Measurements from ENCODE around the gene ZFAND3. TPM values are rescaled to one million over a fixed set of nuclear protein-coding genes. Genes with fewer than 3 reads are reported as not detected.
A peak's percentile ranks its signal among the peaks of the same experiment; 100 is the strongest.

The ZFAND3 gene
- polyA plus RNA-seq, 1 experiment: 15.5 TPM

DNA sequence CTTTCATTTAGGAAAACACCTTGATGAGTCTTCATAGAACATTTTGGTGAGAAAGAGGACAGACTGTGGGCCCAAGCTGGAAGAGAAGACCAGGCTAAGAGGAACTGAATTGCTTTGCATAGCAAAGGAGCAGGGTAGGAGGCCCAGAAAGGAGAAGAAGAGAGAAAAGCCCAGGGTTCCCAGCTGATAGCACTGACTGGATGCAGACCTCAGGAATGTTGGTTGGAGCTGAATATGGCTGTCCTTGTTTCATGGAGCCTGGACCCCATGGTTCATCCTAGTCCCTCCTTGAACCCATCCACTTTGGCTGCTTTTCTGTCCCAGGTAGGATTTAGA is 18.0 kb upstream of the ZFAND3 start:
- peaks cover 6% of the 10 kb centered on the region for H3K27me3 ChIP-seq (ENCODE audit: control insufficient read depth, insufficient read depth, low read length)
- TF ChIP-seq, protein P1, sequence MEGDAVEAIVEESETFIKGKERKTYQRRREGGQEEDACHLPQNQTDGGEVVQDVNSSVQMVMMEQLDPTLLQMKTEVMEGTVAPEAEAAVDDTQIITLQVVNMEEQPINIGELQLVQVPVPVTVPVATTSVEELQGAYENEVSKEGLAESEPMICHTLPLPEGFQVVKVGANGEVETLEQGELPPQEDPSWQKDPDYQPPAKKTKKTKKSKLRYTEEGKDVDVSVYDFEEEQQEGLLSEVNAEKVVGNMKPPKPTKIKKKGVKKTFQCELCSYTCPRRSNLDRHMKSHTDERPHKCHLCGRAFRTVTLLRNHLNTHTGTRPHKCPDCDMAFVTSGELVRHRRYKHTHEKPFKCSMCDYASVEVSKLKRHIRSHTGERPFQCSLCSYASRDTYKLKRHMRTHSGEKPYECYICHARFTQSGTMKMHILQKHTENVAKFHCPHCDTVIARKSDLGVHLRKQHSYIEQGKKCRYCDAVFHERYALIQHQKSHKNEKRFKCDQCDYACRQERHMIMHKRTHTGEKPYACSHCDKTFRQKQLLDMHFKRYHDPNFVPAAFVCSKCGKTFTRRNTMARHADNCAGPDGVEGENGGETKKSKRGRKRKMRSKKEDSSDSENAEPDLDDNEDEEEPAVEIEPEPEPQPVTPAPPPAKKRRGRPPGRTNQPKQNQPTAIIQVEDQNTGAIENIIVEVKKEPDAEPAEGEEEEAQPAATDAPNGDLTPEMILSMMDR (IDR thresholded peaks at IDR 0.05; ENCODE audit: low read depth, low read length): no peak
- H3K9me3 ChIP-seq (ENCODE audit: control insufficient read depth, insufficient read depth, low read length): no peaks in the 10 kb centered on the region
- ChIA-PET POLR2A (interaction anchor here (0.5 kb wide), 1 partner anchor 53 kb away, joined by 6 read pairs; no protein-coding TSS in a partner anchor), CTCF (interaction anchor here (2.8 kb wide), 1 partner anchor 10 kb away, joined by 11 read pairs; no protein-coding TSS in a partner anchor)
- H3K4me3 ChIP-seq (ENCODE audit: low read depth, low read length): no peak overlapping the region
- no peak overlapping the region for H3K27ac ChIP-seq (ENCODE audit: low read depth, low read length)
- DNase-seq (ENCODE audit: low read depth, low spot score): no peak

DNA sequence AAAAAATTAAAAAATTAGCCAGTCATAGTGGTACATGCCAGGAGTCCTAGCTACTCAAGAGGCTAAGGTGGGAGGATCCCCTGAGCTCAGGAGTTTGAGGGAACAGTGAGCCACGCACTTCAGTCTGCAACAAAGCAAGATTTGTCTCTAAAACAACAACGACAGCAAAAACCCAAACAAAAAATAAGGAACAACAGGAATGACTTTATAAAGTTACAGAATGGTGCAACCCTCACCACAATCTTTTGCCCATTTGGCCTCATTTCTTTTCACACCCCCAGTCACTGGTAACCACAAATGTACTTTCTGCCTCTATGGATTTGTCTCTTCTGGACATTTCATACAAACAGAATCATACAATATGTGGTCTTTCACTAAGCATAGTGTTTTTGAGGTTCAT is 16.7 kb upstream of the ZFAND3 start:
- Histone ChIP-seq H3K27ac (ENCODE audit: low read depth, low read length) (no peak overlapping the region), H3K4me3 (ENCODE audit: low read depth, low read length) (no peak overlapping the region), H3K9me3 (ENCODE audit: control insufficient read depth, insufficient read depth, low read length) (no peaks in the 10 kb centered on the region), H3K27me3 (ENCODE audit: control insufficient read depth, insufficient read depth, low read length) (peaks cover 6% of the 10 kb centered on the region)
- DNase-seq (ENCODE audit: low read depth, low spot score): no peak
- ChIA-PET CTCF (interaction anchor here (2.8 kb wide), 1 partner anchor 12 kb away, joined by 11 read pairs; no protein-coding TSS in a partner anchor), POLR2A (no interaction called here)
- TF ChIP-seq, protein P1 (IDR thresholded peaks at IDR 0.05; ENCODE audit: low read depth, low read length): no peak

DNA sequence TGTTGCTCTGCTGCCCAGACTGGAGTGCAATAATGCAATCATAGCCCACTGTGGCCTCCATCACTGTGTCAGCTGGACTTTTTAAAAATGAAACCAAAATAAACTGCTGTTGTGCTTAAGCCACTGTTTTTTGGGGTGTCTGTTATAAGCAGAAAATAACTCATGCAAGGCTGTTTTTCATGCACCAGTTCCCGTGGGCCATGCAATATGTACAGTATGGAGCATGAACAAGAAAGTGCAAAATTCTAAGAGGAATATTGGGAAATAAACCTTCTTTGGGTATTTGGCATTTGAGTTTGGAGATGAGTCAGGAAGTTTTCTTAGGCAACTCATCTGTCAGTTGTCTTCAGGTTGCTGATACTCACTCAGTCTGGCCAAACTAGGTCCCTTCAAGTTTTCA is 14.9 kb upstream of the ZFAND3 start:
- H3K4me3 ChIP-seq (ENCODE audit: low read depth, low read length): no peak overlapping the region
- POLR2A ChIA-PET: interaction anchor here (0.6 kb wide), 1 partner anchor 15 kb away, joined by 4 read pairs; the partner anchor contains the start of gene ZFAND3

DNA sequence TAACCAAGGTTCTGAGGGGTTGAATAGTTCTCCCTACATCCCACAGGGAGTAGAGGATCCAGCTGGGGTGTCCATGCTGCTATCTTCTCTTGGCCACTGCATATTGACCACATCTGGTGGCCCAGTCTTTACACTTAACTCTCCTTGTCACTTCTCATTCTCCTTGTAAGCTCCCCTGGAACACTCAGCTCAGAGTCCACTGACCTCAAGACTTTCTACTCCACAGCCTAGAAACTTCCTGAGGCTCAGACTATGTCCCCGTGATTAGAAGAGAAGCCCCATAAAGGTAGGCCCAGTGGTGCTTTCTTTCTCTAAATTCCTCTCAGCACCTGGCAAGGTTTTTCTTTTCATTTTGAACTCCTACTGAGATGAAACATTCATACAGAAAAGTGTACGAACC is 13.3 kb upstream of the ZFAND3 start:
- DNase-seq (ENCODE audit: low read depth, low spot score): no peak
- peaks cover under 1% of the 10 kb centered on the region for H3K27me3 ChIP-seq (ENCODE audit: control insufficient read depth, insufficient read depth, low read length)
- TF ChIP-seq, protein P1 (IDR thresholded peaks at IDR 0.05; ENCODE audit: low read depth, low read length): no peak
- no peaks in the 10 kb centered on the region for H3K9me3 ChIP-seq (ENCODE audit: control insufficient read depth, insufficient read depth, low read length)
- H3K27ac ChIP-seq (ENCODE audit: low read depth, low read length): no peak overlapping the region
- CTCF ChIA-PET: interaction anchor here (1.3 to 4.1 kb wide), 3 partner anchors 9 to 18 kb away, joined by 3 to 18 read pairs (median 3); no protein-coding TSS in a partner anchor
- POLR2A ChIA-PET: no interaction called here
- no peak overlapping the region for H3K4me3 ChIP-seq (ENCODE audit: low read depth, low read length)

More for the DNA sequence above, 14.9 kb upstream of the ZFAND3 start:
- no peaks in the 10 kb centered on the region for H3K9me3 ChIP-seq (ENCODE audit: control insufficient read depth, insufficient read depth, low read length)
- CTCF ChIA-PET: interaction anchor here (4.1 kb wide), 1 partner anchor 13 kb away, joined by 18 read pairs; no protein-coding TSS in a partner anchor
- H3K27ac ChIP-seq (ENCODE audit: low read depth, low read length): no peak overlapping the region
- H3K27me3 ChIP-seq (ENCODE audit: control insufficient read depth, insufficient read depth, low read length): peaks cover 6% of the 10 kb centered on the region
- no peak for DNase-seq (ENCODE audit: low read depth, low spot score)
- TF ChIP-seq, protein P1 (IDR thresholded peaks at IDR 0.05; ENCODE audit: low read depth, low read length): no peak

DNA sequence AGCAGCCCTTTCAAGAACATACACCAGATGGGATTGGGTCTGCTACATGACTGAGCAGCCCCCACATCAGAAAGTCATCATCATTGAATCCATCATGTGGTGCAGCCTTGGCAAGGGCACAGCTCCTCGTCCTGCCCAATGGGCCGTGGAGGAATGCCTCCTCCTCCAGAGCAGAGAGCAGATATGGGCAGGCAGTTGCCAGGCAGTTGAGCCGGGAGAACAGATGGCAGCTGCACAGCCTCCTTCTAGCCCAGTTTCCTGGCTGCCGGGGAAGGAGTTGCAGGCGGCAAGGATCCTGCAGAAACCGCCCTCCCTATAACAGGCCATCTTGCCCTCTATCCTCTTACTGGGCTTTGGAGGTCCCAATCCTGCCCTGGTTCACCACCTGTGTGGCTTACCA is 11.9 kb upstream of the ZFAND3 start:
- Histone ChIP-seq H3K27ac (ENCODE audit: low read depth, low read length) (no peak overlapping the region), H3K9me3 (ENCODE audit: control insufficient read depth, insufficient read depth, low read length) (no peaks in the 10 kb centered on the region; the same call in 1 of the 2 replicates), H3K4me3 (ENCODE audit: low read depth, low read length) (no peak overlapping the region), H3K27me3 (ENCODE audit: control insufficient read depth, insufficient read depth, low read length) (peaks cover 3% of the 10 kb centered on the region)
- TF ChIP-seq, protein P1 (IDR thresholded peaks at IDR 0.05; ENCODE audit: low read depth, low read length): peak; percentile 42
- ChIA-PET POLR2A (interaction anchor here (1.3 kb wide), 1 partner anchor 11 kb away, joined by 3 read pairs; the partner anchor contains the start of gene ZFAND3), CTCF (interaction anchor here (1.0 to 4.1 kb wide), 3 partner anchors 10 to 16 kb away, joined by 4 to 18 read pairs (median 4); no protein-coding TSS in a partner anchor)
- DNase-seq (ENCODE audit: low read depth, low spot score): no peak

Data from AG04450 (cell line).